ENCODE results near the gene DPCD. TPM values are rescaled to one million over a fixed set of nuclear protein-coding genes. Genes with fewer than 3 reads are reported as not detected.
A peak's percentile ranks its signal among the peaks of the same experiment; 100 is the strongest.

DPCD gene
- 39.0 and 40.0 TPM in 2 replicates for total RNA-seq (2014; rRNA removed; shearing (Covaris generic))
- polyA plus RNA-seq (2014; cell fraction: nucleus; rRNA removed): 21.3 and 40.9 TPM in 2 replicates

- peak; percentile 94 for DNase-seq (ENCODE audit: extremely low read depth, low read depth)
Measured at GRCh38 chr10:101587725-101588653, at the start of gene DPCD, which contains the start of gene POLL. DPCD (plus strand) TSS chr10:101588321; CDS start chr10:101588337, 16 bp downstream. POLL (minus strand) TSS chr10:101588257; CDS start chr10:101587360, 897 bp downstream.

GRCh38 chr10:101538446-101538845 is 49.7 kb upstream of the DPCD start:
- DNase-seq (ENCODE audit: extremely low read depth, low read depth): no peak

- no peak for DNase-seq (ENCODE audit: extremely low read depth, low read depth)
Measured at GRCh38 chr10:101545898-101546297, 42.2 kb upstream of the DPCD start.

GRCh38 chr10:101550965-101551364 is 37.2 kb upstream of the DPCD start:
- DNase-seq (ENCODE audit: extremely low read depth, low read depth): no peak

GRCh38 chr10:101552442-101552841 is 35.7 kb upstream of the DPCD start:
- no peak for DNase-seq (ENCODE audit: extremely low read depth, low read depth)

- DNase-seq (ENCODE audit: extremely low read depth, low read depth): no peak
Measured at GRCh38 chr10:101557541-101557940, 30.6 kb upstream of the DPCD start.

- no peak for DNase-seq (ENCODE audit: extremely low read depth, low read depth)
Measured at GRCh38 chr10:101558204-101558603, 29.9 kb upstream of the DPCD start.

- DNase-seq (ENCODE audit: extremely low read depth, low read depth): no peak
Measured at GRCh38 chr10:101558671-101559595, 29.2 kb upstream of the DPCD start.

- no peak for DNase-seq (ENCODE audit: extremely low read depth, low read depth)
Measured at GRCh38 chr10:101559596-101560297, 28.4 kb upstream of the DPCD start.

GRCh38 chr10:101560298-101561067 is 27.6 kb upstream of the DPCD start:
- no peak for DNase-seq (ENCODE audit: extremely low read depth, low read depth)

GRCh38 chr10:101561068-101561915 is 26.8 kb upstream of the DPCD start:
- no peak for DNase-seq (ENCODE audit: extremely low read depth, low read depth)

GRCh38 chr10:101562231-101562630 is 25.9 kb upstream of the DPCD start:
- DNase-seq (ENCODE audit: extremely low read depth, low read depth): no peak

GRCh38 chr10:101563007-101563406 is 25.1 kb upstream of the DPCD start:
- DNase-seq (ENCODE audit: extremely low read depth, low read depth): no peak

- no peak for DNase-seq (ENCODE audit: extremely low read depth, low read depth)
Measured at GRCh38 chr10:101563497-101564040, 24.6 kb upstream of the DPCD start.

- DNase-seq (ENCODE audit: extremely low read depth, low read depth): no peak
Measured at GRCh38 chr10:101564490-101564991, 23.6 kb upstream of the DPCD start.

GRCh38 chr10:101565370-101565900 is 22.7 kb upstream of the DPCD start:
- no peak for DNase-seq (ENCODE audit: extremely low read depth, low read depth)

- no peak for DNase-seq (ENCODE audit: extremely low read depth, low read depth)
Measured at GRCh38 chr10:101565936-101566332, 22.2 kb upstream of the DPCD start.

Data from NCI-H460 (cell line).